HepG2 (cell line): Measurements from ENCODE around the gene MAP2K3. TPM values are rescaled to one million over a fixed set of nuclear protein-coding genes. Genes with fewer than 3 reads are reported as not detected.

Experiments
- ATAC-seq: fragments of 200-7000 bp; cut with Tn5 transposase; 3 replicates; pipeline ENCODE4 v1.9.1; 2020; ENCODE audit warnings: mild to moderate bottlenecking, moderate library complexity
- BruUV-seq: library from RNA; stranded (reverse); fragments of 400-500 nt; replicated peaks from 2 replicates; lab custom pipeline; 2021; lab: Mats Ljungman, UMichigan
- CTCF ChIA-PET: fragments of 300-600 bp; formaldehyde crosslinking; extraction: SDS; loops from one replicate; lab custom pipeline; 2021; ENCODE audit warnings: low total read pairs, inconsistent platforms, low intra/inter-chr PET ratio; lab: Yijun Ruan, JAX
- POLR2A ChIA-PET: fragments of 350-600 bp; sonication (Branson Sonifier 250); formaldehyde crosslinking; loops from one replicate; lab custom pipeline; 2020; ENCODE audit warnings: antibody characterized with exemption, inconsistent platforms; lab: Yijun Ruan, JAX
- DNase-seq: peaks from one replicate; pipeline ENCODE4 v3.0.0-alpha.2; 2015; ENCODE audit warnings: low spot score
- FAIRE-seq: peaks from 3 replicates; lab custom pipeline; 2011; peaks lifted over from hg19 to GRCh38; lab: Jason Lieb, UNC
- H2AFZ ChIP-seq: one replicate; pipeline ENCODE4 v1.6.1; 2011; ENCODE audit warnings: low read length, inconsistent platforms
- H3K27ac ChIP-seq: fragments of 300-600 bp; 3 replicates; pipeline ENCODE4 v1.8.0; 2011; ENCODE audit warnings: mixed run types, mild to moderate bottlenecking, mixed read lengths, low read length, inconsistent platforms; ENCODE audit not compliant: insufficient read depth; ENCODE audit errors: extremely low read length
- H3K27me3 ChIP-seq, 2 experiments: fragments of 200-600 bp in 1 of 2; 2 replicates in 1 of 2; 3 replicates in 1 of 2; pipeline versions ENCODE4 v1.6.0 to v1.8.0; 2011; ENCODE audit warnings: low read length in 2 of 2, mild to moderate bottlenecking in 2 of 2, moderate library complexity in 2 of 2, inconsistent platforms in 1 of 2; ENCODE audit not compliant: insufficient read depth in 2 of 2, control insufficient read depth in 1 of 2
- H3K36me3 ChIP-seq, 2 experiments: fragments of 200-600 bp in 1 of 2; replicated peaks in 1 of 2; 2 replicates in 1 of 2; 3 replicates in 1 of 2; pipeline versions ENCODE4 v1.5.1 to v1.8.0; 2011; ENCODE audit warnings: low read length in 2 of 2, inconsistent platforms in 1 of 2; ENCODE audit not compliant: insufficient read depth in 2 of 2, control insufficient read depth in 1 of 2
- H3K4me1 ChIP-seq: 2 replicates; pipeline ENCODE4 v1.5.1; 2012; ENCODE audit warnings: low read length, inconsistent platforms; ENCODE audit not compliant: insufficient read depth
- H3K4me2 ChIP-seq: 2 replicates; pipeline ENCODE4 v1.6.0; 2011; ENCODE audit warnings: low read depth, low read length, inconsistent platforms
- H3K4me3 ChIP-seq, 3 experiments: fragments of 200-600 bp in 1 of 3; sonication (generic), shearing (Covaris generic) in 1 of 3; replicated peaks in 1 of 3; 2 replicates each; pipeline ENCODE4 v1.5.1; 2011 to 2016; ENCODE audit warnings: low read length in 3 of 3, inconsistent platforms in 2 of 3, low read depth in 2 of 3, mild to moderate bottlenecking in 2 of 3, control low read depth in 1 of 3, mixed read lengths in 1 of 3; ENCODE audit not compliant: insufficient read depth in 1 of 3
- H3K79me2 ChIP-seq: one replicate; pipeline ENCODE4 v1.6.1; 2011; ENCODE audit warnings: low read length, inconsistent platforms; ENCODE audit not compliant: insufficient read depth
- H3K9ac ChIP-seq: 2 replicates; pipeline ENCODE4 v1.6.0; 2011; ENCODE audit warnings: mild to moderate bottlenecking, low read depth, low read length, inconsistent platforms; ENCODE audit not compliant: insufficient read depth
- H3K9me3 ChIP-seq: 2 replicates; pipeline ENCODE4 v1.5.1; 2012; ENCODE audit warnings: mild to moderate bottlenecking, low read length
- H4K20me1 ChIP-seq: 2 replicates; pipeline ENCODE4 v1.6.0; 2011; ENCODE audit warnings: inconsistent platforms, mild to moderate bottlenecking, low read length, moderate library complexity; ENCODE audit not compliant: insufficient read depth
- BRD4 ChIP-seq: sonication (generic); formaldehyde crosslinking; IDR thresholded peaks from 2 replicates; pipeline ENCODE4 v1.4.0; 2020; ENCODE audit warnings: missing genetic modification reagents
- CBX2 ChIP-seq, 2 experiments: fragments of 200-600 bp in 1 of 2; sonication (generic); formaldehyde crosslinking in 1 of 2; IDR thresholded peaks; 2 replicates each; pipeline versions ENCODE4 v1.7.0 to v1.8.1; 2018 to 2022; ENCODE audit warnings: low read depth in 2 of 2, low read length in 1 of 2, mild to moderate bottlenecking in 1 of 2, missing genetic modification reagents in 1 of 2
- DMTF1 ChIP-seq: sonication (generic); formaldehyde crosslinking; IDR thresholded peaks from 2 replicates; pipeline ENCODE4 v1.4.0; 2020; ENCODE audit warnings: mild to moderate bottlenecking, missing genetic modification reagents
- HNF4G ChIP-seq, 2 experiments: sonication (generic) in 1 of 2; formaldehyde crosslinking in 1 of 2; IDR thresholded peaks; 2 replicates each; pipeline versions ENCODE4 v1.4.0 to v1.6.1; 2011 to 2020; ENCODE audit warnings: borderline replicate concordance in 2 of 2, low read depth in 2 of 2, mild to moderate bottlenecking in 2 of 2, low read length in 1 of 2, missing genetic modification reagents in 1 of 2, moderate library complexity in 1 of 2
- JARID2 ChIP-seq: sonication (generic); formaldehyde crosslinking; IDR thresholded peaks from 2 replicates; pipeline ENCODE4 v1.8.1; 2023; ENCODE audit warnings: missing genetic modification reagents, inconsistent platforms; ENCODE audit not compliant: insufficient replicate concordance
- KDM4B ChIP-seq: sonication (generic); formaldehyde crosslinking; IDR thresholded peaks from 2 replicates; pipeline ENCODE4 v1.4.0; 2020; ENCODE audit warnings: missing genetic modification reagents
- NR2F1 ChIP-seq, 2 experiments: fragments of 450-650 bp in 1 of 2; formaldehyde crosslinking in 1 of 2; IDR thresholded peaks; 2 replicates each; pipeline versions ENCODE4 v1.5.0 to v1.6.1; 2016 to 2020; ENCODE audit warnings: mild to moderate bottlenecking in 1 of 2, missing compliant biosample characterization in 1 of 2, missing genetic modification reagents in 1 of 2, moderate library complexity in 1 of 2
- POLR2AphosphoS5 ChIP-seq: IDR thresholded peaks from 2 replicates; pipeline ENCODE4 v1.6.1; 2012; ENCODE audit warnings: low read depth, low read length
- TBX2 ChIP-seq: sonication (generic); formaldehyde crosslinking; IDR thresholded peaks from 2 replicates; pipeline ENCODE4 v1.5.0; 2020; ENCODE audit warnings: missing genetic modification reagents, mild to moderate bottlenecking, borderline replicate concordance
- ZBTB3 ChIP-seq: sonication (generic); formaldehyde crosslinking; IDR thresholded peaks from 2 replicates; pipeline ENCODE4 v1.4.0; 2020; ENCODE audit warnings: low read depth, mild to moderate bottlenecking, moderate library complexity, missing genetic modification reagents, borderline replicate concordance
- ZNF253 ChIP-seq: sonication (generic); formaldehyde crosslinking; IDR thresholded peaks from 2 replicates; pipeline ENCODE4 v1.8.0; 2022; ENCODE audit warnings: mild to moderate bottlenecking, missing genetic modification reagents, borderline replicate concordance
- ZNF503 ChIP-seq: sonication (generic); formaldehyde crosslinking; IDR thresholded peaks from 2 replicates; pipeline ENCODE4 v1.4.0; 2020; ENCODE audit warnings: missing genetic modification reagents
- ZNF543 ChIP-seq: sonication (generic); formaldehyde crosslinking; IDR thresholded peaks from 2 replicates; pipeline ENCODE4 v1.4.0; 2020; ENCODE audit warnings: mild to moderate bottlenecking, missing genetic modification reagents
- ZNF563 ChIP-seq: sonication (generic); formaldehyde crosslinking; IDR thresholded peaks from 2 replicates; pipeline ENCODE4 v1.8.0; 2022; ENCODE audit warnings: mild to moderate bottlenecking, moderate library complexity, missing genetic modification reagents
- ZNF775 ChIP-seq: sonication (generic); formaldehyde crosslinking; IDR thresholded peaks from 2 replicates; pipeline ENCODE4 v1.4.0; 2020; ENCODE audit warnings: missing genetic modification reagents, mild to moderate bottlenecking, moderate library complexity, borderline replicate concordance
- ZSCAN22 ChIP-seq: sonication (generic); formaldehyde crosslinking; IDR thresholded peaks from 2 replicates; pipeline ENCODE4 v1.4.0; 2020; ENCODE audit warnings: mild to moderate bottlenecking, missing genetic modification reagents
- WGBS: methylation state at CpG from one replicate; pipeline ENCODE4 v1.1.6; 2017; ENCODE audit warnings: low lambda C conversion rate; 5-methylcytosine and 5-hydroxymethylcytosine counted together
- in situ Hi-C: cut with HindIII; loops from 2 replicates; pipeline ENCODE4 v1.10.0; 2017; ENCODE audit warnings: low pct_unique_long_range_greater_than_20kb; ENCODE audit not compliant: extremely low pct_ligation_motif_present
- intact Hi-C: fragments of 100-400 bp; cut with micrococcal nuclease; formaldehyde crosslinking; loops from one replicate; pipeline ENCODE4 v1.10.0; 2022; ENCODE audit not compliant: unreplicated experiment
- polyA plus RNA-seq, 8 experiments: library from polyadenylated mRNA; depleted of rRNA in 3 of 8; stranded (reverse) in 7 of 8; unstranded in 1 of 8; fragments of >200 nt; fragmentation: Illumina TruSeq in 4 of 8; extraction: Trizol in 4 of 8; gene quantifications; 2 replicates each; pipeline versions ENCODE4 v1.2.1 to v1.2.3, GENCODE V29; 2011 to 2016; ENCODE audit warnings: low read depth in 4 of 8, missing spikeins in 1 of 8, mixed read lengths in 1 of 8; ENCODE audit not compliant: insufficient read depth in 1 of 8
- total RNA-seq, 5 experiments: library from RNA; depleted of rRNA; stranded (reverse); fragments of >200 nt; fragmentation: Illumina TruSeq; extraction: Trizol; gene quantifications; 2 replicates each; pipeline ENCODE4 v1.2.3, GENCODE V29; 2016; ENCODE audit warnings: low read depth in 1 of 5
- TF ChIP-seq, protein P1 (sequence below): sonication (generic); formaldehyde crosslinking; IDR thresholded peaks from 2 replicates; pipeline ENCODE4 v1.8.0; 2022; ENCODE audit warnings: low read depth, missing genetic modification reagents

Gene MAP2K3
- total and polyA plus RNA-seq, 2 of the 13 experiments (the other 11 are each of a cell fraction or from before 2014, with no cell fraction given), result 20.5 to 27.4 TPM

- peak; percentile 73 for DNase-seq
- peak; percentile 73 for ATAC-seq
- no peak overlapping the region for H2AFZ ChIP-seq
- ChIA-PET CTCF (interaction anchor here (0.6 to 1.5 kb wide), 5 partner anchors 27 to 233 kb away, joined by 3 to 7 read pairs (median 4); partner anchors contain the start of gene NATD1), POLR2A (no interaction called here)
- no peak overlapping the region for H3K27ac ChIP-seq
- peaks cover 1% of the 10 kb centered on the region; the same call in 1 of the 2 replicates for H4K20me1 ChIP-seq
- in situ Hi-C loops, result loop anchor here (5.0 to 10.0 kb wide), 3 partner anchors 155 to 232 kb away; partner anchors contain the start of gene DHRS7B
- peaks cover 53% of the 10 kb centered on the region for H3K4me1 ChIP-seq
- WGBS, result 27% methylated on average over 5 of the region's 10 CpGs
- H3K79me2 ChIP-seq, result peaks cover 3% of the 10 kb centered on the region
- no peaks in the 10 kb centered on the region for H3K9me3 ChIP-seq
- H3K4me3 ChIP-seq, result no peak overlapping the region
- no TSS peak for BruUV-seq
- intact Hi-C loops, result loop anchor here (2.0 to 10.0 kb wide), 4 partner anchors 37 to 235 kb away; partner anchors contain the start of genes DHRS7B and USP22
- no peak overlapping the region for H3K9ac ChIP-seq
- peak; percentile 67 for FAIRE-seq
- no peaks in the 10 kb centered on the region for H3K36me3 ChIP-seq
- H3K4me2 ChIP-seq, result peak overlapping the region; percentile 21; the same call in 1 of the 2 replicates
- H3K27me3 ChIP-seq, result peaks cover 2 to 44% of the 10 kb centered on the region in 2 experiments; a peak in 3 of 5 replicates
- no peak for TF ChIP-seq ZNF563 (CRISPR knock-in tag)
- TF ChIP-seq, protein P1, sequence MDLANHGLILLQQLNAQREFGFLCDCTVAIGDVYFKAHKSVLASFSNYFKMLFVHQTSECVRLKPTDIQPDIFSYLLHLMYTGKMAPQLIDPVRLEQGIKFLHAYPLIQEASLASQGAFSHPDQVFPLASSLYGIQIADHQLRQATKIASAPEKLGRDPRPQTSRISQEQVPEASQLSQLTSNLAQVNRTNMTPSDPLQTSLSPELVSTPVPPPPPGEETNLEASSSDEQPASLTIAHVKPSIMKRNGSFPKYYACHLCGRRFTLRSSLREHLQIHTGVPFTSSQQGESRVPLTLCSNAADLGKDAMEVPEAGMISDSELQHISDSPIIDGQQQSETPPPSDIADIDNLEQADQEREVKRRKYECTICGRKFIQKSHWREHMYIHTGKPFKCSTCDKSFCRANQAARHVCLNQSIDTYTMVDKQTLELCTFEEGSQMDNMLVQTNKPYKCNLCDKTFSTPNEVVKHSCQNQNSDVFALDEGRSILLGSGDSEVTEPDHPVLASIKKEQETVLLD (CRISPR knock-in tag), result no peak
- TF ChIP-seq POLR2AphosphoS5, result no peak
- no peak for TF ChIP-seq ZNF775 (CRISPR knock-in tag)
- no peak for TF ChIP-seq CBX2 (IDR thresholded peaks at IDR 0.05; ENCODE audit: low read depth, low read length)
- TF ChIP-seq CBX2 (CRISPR knock-in tag; IDR thresholded peaks at IDR 0.05; ENCODE audit: low read depth), result no peak; the same call in 1 of the 2 replicates
- TF ChIP-seq ZNF503 (CRISPR knock-in tag), result no peak
- TF ChIP-seq TBX2 (CRISPR knock-in tag), result no peak
- peak; percentile 61; the same call in 1 of the 2 replicates for TF ChIP-seq KDM4B (CRISPR knock-in tag)
- TF ChIP-seq ZNF253 (CRISPR knock-in tag), result no peak
- no peak for TF ChIP-seq ZBTB3 (CRISPR knock-in tag)
- TF ChIP-seq ZNF543 (CRISPR knock-in tag), result no peak
- TF ChIP-seq NR2F1 (CRISPR knock-in tag; IDR thresholded peaks at IDR 0.05), result no peak
- TF ChIP-seq HNF4G (IDR thresholded peaks at IDR 0.05; ENCODE audit: borderline replicate concordance, low read depth, low read length), result no peak
- TF ChIP-seq HNF4G (CRISPR knock-in tag; IDR thresholded peaks at IDR 0.05; ENCODE audit: borderline replicate concordance, low read depth), result 0 out of 2 replicates have a peak, but pooled peaks have one; percentile 19
- TF ChIP-seq BRD4 (CRISPR knock-in tag), result no peak
- no peak for TF ChIP-seq DMTF1 (CRISPR knock-in tag)
- peak; percentile 34 for TF ChIP-seq JARID2 (CRISPR knock-in tag)
- TF ChIP-seq ZSCAN22 (CRISPR knock-in tag), result no peak
These were observed 4.4 kb upstream of the MAP2K3 start for GRCh38 chr17:21280081-21280518.
